Sigmoid colon (tissue), 4 donors: ENCODE results near the gene CCNQ.

Experiments
- POLR2A ChIP-seq, 2 donors: fragments of 450-650 bp; IDR thresholded peaks; one replicate each; pipeline ENCODE4 v1.6.1; 2016; ENCODE audit warnings: antibody characterized with exemption in 2 of 2, mild to moderate bottlenecking in 2 of 2, moderate library complexity in 2 of 2
- POLR2AphosphoS5 ChIP-seq, 4 donors: sonication (generic); formaldehyde crosslinking; IDR thresholded peaks; one replicate each; pipeline ENCODE4 v1.6.1; 2017; ENCODE audit warnings: antibody characterized with exemption in 4 of 4
- TF ChIP-seq, protein P1 (sequence below), 4 experiments: fragments of 450-650 bp in 3 of 4; fragments of 200-600 bp in 1 of 4; IDR thresholded peaks; one replicate each; pipeline ENCODE4 v1.5.1; 2016 to 2019; ENCODE audit warnings: antibody characterized with exemption in 4 of 4, mild to moderate bottlenecking in 3 of 4, moderate library complexity in 2 of 4

DNA sequence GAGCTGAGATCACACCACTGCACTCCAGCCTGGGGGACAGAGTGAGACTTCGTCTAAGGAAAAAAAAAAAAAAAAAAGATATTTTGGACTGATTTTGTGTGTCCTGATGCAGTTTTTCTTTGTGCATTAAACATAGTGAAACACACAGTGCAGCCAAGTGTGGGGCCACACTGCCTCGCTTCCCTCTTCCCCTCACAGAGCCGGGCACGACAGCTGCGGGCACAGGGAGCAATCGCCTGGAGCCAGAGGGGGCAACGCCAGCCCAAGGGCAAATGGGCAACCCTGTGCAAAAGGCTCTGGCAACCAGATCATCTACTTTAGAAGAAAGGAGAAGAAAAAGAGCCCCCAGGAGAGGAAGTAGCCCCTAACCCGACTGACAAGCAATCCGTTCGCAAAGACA, 13.5 kb upstream of the CCNQ start:
- TF ChIP-seq, protein P1, sequence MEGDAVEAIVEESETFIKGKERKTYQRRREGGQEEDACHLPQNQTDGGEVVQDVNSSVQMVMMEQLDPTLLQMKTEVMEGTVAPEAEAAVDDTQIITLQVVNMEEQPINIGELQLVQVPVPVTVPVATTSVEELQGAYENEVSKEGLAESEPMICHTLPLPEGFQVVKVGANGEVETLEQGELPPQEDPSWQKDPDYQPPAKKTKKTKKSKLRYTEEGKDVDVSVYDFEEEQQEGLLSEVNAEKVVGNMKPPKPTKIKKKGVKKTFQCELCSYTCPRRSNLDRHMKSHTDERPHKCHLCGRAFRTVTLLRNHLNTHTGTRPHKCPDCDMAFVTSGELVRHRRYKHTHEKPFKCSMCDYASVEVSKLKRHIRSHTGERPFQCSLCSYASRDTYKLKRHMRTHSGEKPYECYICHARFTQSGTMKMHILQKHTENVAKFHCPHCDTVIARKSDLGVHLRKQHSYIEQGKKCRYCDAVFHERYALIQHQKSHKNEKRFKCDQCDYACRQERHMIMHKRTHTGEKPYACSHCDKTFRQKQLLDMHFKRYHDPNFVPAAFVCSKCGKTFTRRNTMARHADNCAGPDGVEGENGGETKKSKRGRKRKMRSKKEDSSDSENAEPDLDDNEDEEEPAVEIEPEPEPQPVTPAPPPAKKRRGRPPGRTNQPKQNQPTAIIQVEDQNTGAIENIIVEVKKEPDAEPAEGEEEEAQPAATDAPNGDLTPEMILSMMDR (IDR thresholded peaks at IDR 0.05): no peak
- TF ChIP-seq POLR2A (IDR thresholded peaks at IDR 0.05) (no peak), POLR2AphosphoS5 (IDR thresholded peaks at IDR 0.05) (no peak)
